MCF 10A (cell line): ENCODE data around the gene GRP. TPM values are rescaled to one million over a fixed set of nuclear protein-coding genes. Genes with fewer than 3 reads are reported as not detected.
A peak's percentile ranks its signal among the peaks of the same experiment; 100 is the strongest.

ENCODE experiments used
- Bru-seq: library from RNA; stranded (reverse); fragments of 400-500 nt; gene quantifications from one replicate; lab custom pipeline; 2021; lab: Mats Ljungman, UMichigan
- BruChase-seq, 2 experiments: library from RNA; stranded (reverse); fragments of 400-500 nt; gene quantifications; one replicate each; lab custom pipeline; 2021; lab: Mats Ljungman, UMichigan
- BruUV-seq: library from RNA; stranded (reverse); fragments of 400-500 nt; replicated peaks from 2 replicates; lab custom pipeline; 2021; lab: Mats Ljungman, UMichigan
- CTCF ChIA-PET: fragments of 300-600 bp; sonication (Branson Sonifier 250); formaldehyde crosslinking; extraction: SDS; loops from one replicate; lab custom pipeline; 2021; ENCODE audit warnings: antibody characterized with exemption, inconsistent platforms; lab: Yijun Ruan, JAX
- POLR2A ChIA-PET: fragments of 300-600, 350-650 bp; sonication (Branson Sonifier 250); formaldehyde crosslinking; extraction: SDS; loops from one replicate; lab custom pipeline; 2020; ENCODE audit warnings: antibody characterized with exemption, inconsistent platforms; lab: Yijun Ruan, JAX
- DNase-seq: peaks from one replicate; pipeline ENCODE4 v3.0.0-alpha.2; 2018; ENCODE audit not compliant: unreplicated experiment
- H3K27ac Mint-ChIP-seq: one replicate; pipeline ENCODE4 v1.8.0; 2022; ENCODE audit warnings: mild to moderate bottlenecking, low read depth, mixed read lengths; ENCODE audit not compliant: unreplicated experiment
- H3K27me3 Mint-ChIP-seq: one replicate; pipeline ENCODE4 v1.8.0; 2022; ENCODE audit warnings: mixed read lengths; ENCODE audit not compliant: insufficient read depth, unreplicated experiment
- H3K36me3 Mint-ChIP-seq: one replicate; pipeline ENCODE4 v1.8.0; 2022; ENCODE audit warnings: mild to moderate bottlenecking, moderate library complexity, mixed read lengths; ENCODE audit not compliant: insufficient read depth, unreplicated experiment
- H3K4me1 Mint-ChIP-seq: one replicate; pipeline ENCODE4 v1.8.0; 2022; ENCODE audit warnings: mixed read lengths; ENCODE audit not compliant: insufficient read depth, unreplicated experiment
- H3K4me3 Mint-ChIP-seq: one replicate; pipeline ENCODE4 v1.8.0; 2022; ENCODE audit warnings: mild to moderate bottlenecking, moderate library complexity, mixed read lengths; ENCODE audit not compliant: unreplicated experiment
- H3K9me3 Mint-ChIP-seq: one replicate; pipeline ENCODE4 v1.8.0; 2022; ENCODE audit warnings: mixed read lengths; ENCODE audit not compliant: unreplicated experiment
- intact Hi-C: fragments of 100-400 bp; cut with micrococcal nuclease; formaldehyde crosslinking; loops from 2 replicates; pipeline ENCODE4 v1.14.1; 2022
- long read RNA-seq: library from polyadenylated mRNA; stranded (forward); transcript quantifications from one replicate; pipeline ENCODE4 v2.0.0, GENCODE V29; 2022
- total RNA-seq: library from RNA; stranded (reverse); gene quantifications from 2 replicates; pipeline ENCODE4 v1.2.3, GENCODE V29; 2022
- TF ChIP-seq, protein P1 (sequence below): fragments of 200-600 bp; IDR thresholded peaks from one replicate; pipeline ENCODE4 v1.8.0; 2022; ENCODE audit warnings: antibody characterized with exemption, mild to moderate bottlenecking; ENCODE audit not compliant: unreplicated experiment

Gene GRP
- total RNA-seq (not detected in 2 replicates), Bru-seq, nascent RNA (percentile 8 among the genes with signal in this experiment), BruChase-seq, experiment 1, labeled RNA remaining after a 6-hour chase (not detected), BruChase-seq, experiment 2, labeled RNA remaining after a 2-hour chase (percentile 8 among the genes with signal in this experiment)
- long read RNA-seq, result 0 reads

DNA sequence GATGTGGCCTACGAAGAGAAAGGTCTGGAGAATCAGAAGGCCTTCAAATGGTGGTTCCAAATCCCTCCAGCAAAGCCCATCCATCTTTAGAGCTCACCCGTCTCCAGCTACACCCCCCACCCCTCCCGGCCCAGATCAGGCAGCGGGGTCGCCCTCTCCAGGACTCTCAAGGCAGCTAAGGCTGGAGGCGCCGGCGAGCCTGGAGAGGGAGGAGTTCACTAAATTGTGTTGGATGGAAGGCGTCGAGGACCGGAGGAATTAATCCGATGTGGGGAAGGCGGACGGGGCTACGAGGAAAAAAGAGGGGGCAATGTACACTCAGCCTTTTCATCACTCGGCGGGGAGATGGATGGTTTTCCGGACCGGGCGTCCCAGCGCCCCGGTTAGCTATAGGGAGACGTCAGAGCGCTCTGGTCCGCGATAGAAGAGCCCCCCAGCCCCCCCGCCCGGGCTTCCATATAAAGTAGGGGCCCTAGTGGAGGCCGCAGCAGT is at the start of gene GRP:
Gene GRP, plus strand, starts transcription at position 487 of the 492 bp plus-strand sequence. CDS start 108 bp downstream, outside the sequence.
- ChIA-PET POLR2A (no interaction called here), CTCF (interaction anchor here (1.0 kb wide), 1 partner anchor 29 kb away, joined by 6 read pairs; no protein-coding TSS in a partner anchor)
- H3K4me3 Mint-ChIP-seq, result no peak within 1 kb of the TSS
- DNase-seq, result no peak
- H3K9me3 Mint-ChIP-seq, result no peaks in the 10 kb centered on the region
- TF ChIP-seq, protein P1, sequence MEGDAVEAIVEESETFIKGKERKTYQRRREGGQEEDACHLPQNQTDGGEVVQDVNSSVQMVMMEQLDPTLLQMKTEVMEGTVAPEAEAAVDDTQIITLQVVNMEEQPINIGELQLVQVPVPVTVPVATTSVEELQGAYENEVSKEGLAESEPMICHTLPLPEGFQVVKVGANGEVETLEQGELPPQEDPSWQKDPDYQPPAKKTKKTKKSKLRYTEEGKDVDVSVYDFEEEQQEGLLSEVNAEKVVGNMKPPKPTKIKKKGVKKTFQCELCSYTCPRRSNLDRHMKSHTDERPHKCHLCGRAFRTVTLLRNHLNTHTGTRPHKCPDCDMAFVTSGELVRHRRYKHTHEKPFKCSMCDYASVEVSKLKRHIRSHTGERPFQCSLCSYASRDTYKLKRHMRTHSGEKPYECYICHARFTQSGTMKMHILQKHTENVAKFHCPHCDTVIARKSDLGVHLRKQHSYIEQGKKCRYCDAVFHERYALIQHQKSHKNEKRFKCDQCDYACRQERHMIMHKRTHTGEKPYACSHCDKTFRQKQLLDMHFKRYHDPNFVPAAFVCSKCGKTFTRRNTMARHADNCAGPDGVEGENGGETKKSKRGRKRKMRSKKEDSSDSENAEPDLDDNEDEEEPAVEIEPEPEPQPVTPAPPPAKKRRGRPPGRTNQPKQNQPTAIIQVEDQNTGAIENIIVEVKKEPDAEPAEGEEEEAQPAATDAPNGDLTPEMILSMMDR, result no peak
- no TSS peak for BruUV-seq
- H3K27me3 Mint-ChIP-seq, result peaks cover 96% of the 10 kb centered on the region
- peaks cover 9% of the 10 kb centered on the region for H3K4me1 Mint-ChIP-seq
- no peak within 1 kb of the TSS for H3K27ac Mint-ChIP-seq
- intact Hi-C loops, result no loop called here
- H3K36me3 Mint-ChIP-seq, result no peaks in the 10 kb centered on the region

DNA sequence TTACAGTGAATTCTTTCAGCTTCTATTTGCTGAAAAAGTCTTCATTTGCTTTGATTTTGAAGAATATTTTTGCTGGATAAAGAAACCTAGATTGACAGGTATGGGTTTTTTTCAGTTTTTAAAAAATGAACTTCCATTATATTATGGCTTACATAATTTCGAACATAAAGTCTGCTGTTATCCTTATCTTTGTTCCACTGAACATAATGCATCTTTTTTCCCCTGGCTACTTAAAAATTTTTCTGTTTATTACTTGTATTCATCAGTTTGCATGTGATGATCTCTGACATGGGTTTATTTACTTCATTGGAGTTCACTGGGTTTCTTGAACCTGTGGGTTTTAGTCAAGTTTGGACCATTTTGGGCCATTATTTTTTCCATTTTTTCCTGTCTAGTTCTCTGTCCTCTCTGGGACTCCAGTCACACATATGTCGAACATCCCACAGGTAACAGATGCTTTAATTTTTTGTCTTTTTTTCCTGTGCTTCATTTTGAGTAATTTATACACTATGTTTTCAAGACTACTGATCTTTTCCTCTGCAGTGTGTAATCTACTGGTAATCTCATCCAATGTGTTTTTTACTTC is 47.2 kb upstream of the GRP start:
- H3K36me3 Mint-ChIP-seq, result no peaks in the 10 kb centered on the region
- CTCF ChIA-PET, result interaction anchor here (0.6 kb wide), 1 partner anchor 11 kb away, joined by 4 read pairs; no protein-coding TSS in a partner anchor

DNA sequence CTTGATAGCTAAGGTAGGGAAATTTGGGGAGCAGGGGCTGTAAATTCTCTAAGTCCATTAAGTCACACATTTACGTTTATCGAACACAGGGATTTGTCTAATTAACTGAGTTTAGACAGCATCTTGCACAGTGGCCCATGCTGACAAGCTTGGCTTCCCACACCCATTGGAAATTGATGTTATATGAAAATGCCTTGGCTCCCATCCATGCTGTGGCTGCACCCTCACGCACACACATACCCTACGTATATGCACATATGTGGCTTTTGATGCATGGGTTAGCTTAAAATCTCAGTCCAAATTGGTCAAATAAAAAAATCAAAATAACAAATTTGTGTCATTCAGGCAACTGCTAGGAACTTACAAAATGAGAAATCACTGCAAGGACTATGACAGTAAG is 42.5 kb upstream of the GRP start:
- POLR2A ChIA-PET, result no interaction called here
- no peak overlapping the region for H3K4me3 Mint-ChIP-seq
- no peaks in the 10 kb centered on the region for H3K27me3 Mint-ChIP-seq
- no TSS peak for BruUV-seq
- TF ChIP-seq, protein P1, result no peak
- H3K4me1 Mint-ChIP-seq, result peaks cover 10% of the 10 kb centered on the region
- no peak for DNase-seq
- H3K9me3 Mint-ChIP-seq, result peaks cover 19% of the 10 kb centered on the region
- H3K36me3 Mint-ChIP-seq, result no peaks in the 10 kb centered on the region
- no peak overlapping the region for H3K27ac Mint-ChIP-seq
- CTCF ChIA-PET, result interaction anchor here (0.7 to 1.1 kb wide), 3 partner anchors 11 to 223 kb away, joined by 3 to 4 read pairs (median 3); no protein-coding TSS in a partner anchor
- intact Hi-C loops, result no loop called here

More for the DNA sequence above, 47.2 kb upstream of the GRP start:
- intact Hi-C loops, result no loop called here
- no peak for DNase-seq
- peaks cover 32% of the 10 kb centered on the region for H3K9me3 Mint-ChIP-seq
- no peaks in the 10 kb centered on the region for H3K4me1 Mint-ChIP-seq
- H3K27ac Mint-ChIP-seq, result no peak overlapping the region
- BruUV-seq, result no TSS peak
- peaks cover 6% of the 10 kb centered on the region for H3K27me3 Mint-ChIP-seq
- POLR2A ChIA-PET, result no interaction called here
- TF ChIP-seq, protein P1, result no peak
- no peak overlapping the region for H3K4me3 Mint-ChIP-seq

DNA sequence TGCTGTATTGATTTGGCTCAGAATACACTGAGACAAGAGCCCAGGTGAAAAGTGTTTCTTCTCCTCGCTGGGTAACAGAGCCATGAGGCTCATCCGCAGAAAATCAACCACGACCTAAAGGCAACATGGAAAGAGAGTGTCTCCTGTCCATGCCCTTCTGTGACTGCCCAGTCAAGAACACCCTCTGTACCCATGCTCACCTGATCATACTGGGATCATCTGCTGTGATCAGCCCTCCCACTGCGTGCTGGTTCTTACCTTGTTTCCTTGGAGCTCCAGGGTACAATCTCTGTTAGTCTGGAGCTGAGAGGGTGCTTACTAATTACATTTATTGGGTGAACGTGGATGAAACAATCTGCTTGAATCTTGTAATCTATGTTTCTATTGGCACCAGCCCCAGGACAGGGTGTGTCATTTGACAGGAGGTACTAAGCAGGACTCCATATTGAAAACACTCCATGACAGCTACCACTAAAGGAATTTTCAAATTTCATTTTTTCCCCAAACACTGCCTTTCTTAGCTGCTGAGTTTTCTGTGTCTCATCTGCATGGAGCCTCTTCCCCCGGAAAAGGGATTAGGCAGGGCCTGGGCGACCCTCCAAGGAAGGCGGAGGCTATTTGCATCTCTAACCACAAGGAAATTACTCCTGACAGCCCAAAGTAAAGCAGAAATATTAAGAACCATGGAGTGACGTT is 39.7 kb upstream of the GRP start:
- Mint-ChIP-seq H3K36me3 (no peaks in the 10 kb centered on the region), H3K9me3 (no peaks in the 10 kb centered on the region), H3K27me3 (no peaks in the 10 kb centered on the region), H3K4me3 (no peak overlapping the region), H3K4me1 (peaks cover 10% of the 10 kb centered on the region), H3K27ac (peak overlapping the region; percentile 66)
- ChIA-PET CTCF (interaction anchor here (0.5 kb wide), 1 partner anchor 18 kb away, joined by 3 read pairs; no protein-coding TSS in a partner anchor), POLR2A (interaction anchor here (0.6 to 1.5 kb wide), 2 partner anchors 23 to 39 kb away, joined by 3 to 4 read pairs; no protein-coding TSS in a partner anchor)
- TF ChIP-seq, protein P1, result no peak
- DNase-seq, result peak; percentile 60
- no TSS peak for BruUV-seq
- intact Hi-C loops, result no loop called here
